NT2/D1 (cell line): ENCODE results near the gene KCTD15.

ENCODE experiments used
- YY1 ChIP-seq: IDR thresholded peaks from 2 replicates; pipeline ENCODE4 v1.6.1; 2011; ENCODE audit not compliant: insufficient read length, insufficient read depth
- ZNF274 ChIP-seq: IDR thresholded peaks from 2 replicates; pipeline ENCODE4 v1.6.1; 2011; ENCODE audit warnings: mild to moderate bottlenecking, low read depth, low read length

DNA sequence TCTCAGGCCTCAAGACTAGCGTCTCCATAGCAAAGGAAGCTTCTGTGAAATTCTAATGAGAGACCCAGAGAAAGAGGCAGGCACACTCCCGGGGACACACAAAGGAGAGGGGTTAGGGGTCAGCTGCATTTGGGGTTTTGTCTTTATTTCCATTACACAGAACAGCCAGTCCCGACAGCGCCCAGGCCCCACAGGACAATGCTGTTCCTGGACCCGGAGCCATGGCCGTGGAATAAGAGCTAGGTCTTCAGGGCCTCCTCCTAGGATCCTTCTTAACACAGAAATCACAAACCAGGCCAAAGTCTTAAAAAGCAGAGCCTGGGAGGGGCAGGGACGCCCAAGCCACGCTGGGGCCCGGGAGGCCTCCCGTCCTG, 22.8 kb downstream of the KCTD15 start:
- no peak for TF ChIP-seq YY1
- TF ChIP-seq ZNF274, result no peak
